Lower leg skin (tissue), 4 donors: ENCODE data around the gene MED20. TPM values are rescaled to one million over a fixed set of nuclear protein-coding genes. Genes with fewer than 3 reads are reported as not detected.

Experiments
- DNase-seq, 2 donors: peaks; one replicate each; pipeline ENCODE4 v3.0.0-alpha.2; 2019; ENCODE audit warnings: low spot score in 2 of 2
- H3K4me3 ChIP-seq: fragments of 200-600 bp; sonication (generic); 2 replicates; pipeline ENCODE4 v1.5.1; 2017; ENCODE audit warnings: mild to moderate bottlenecking, low read depth; ENCODE audit not compliant: poor library complexity, severe bottlenecking
- CTCF ChIP-seq, 3 donors: fragments of 450-650 bp; IDR thresholded peaks; one replicate each; pipeline ENCODE4 v1.5.1; 2016; ENCODE audit warnings: antibody characterized with exemption in 3 of 3, mild to moderate bottlenecking in 3 of 3, moderate library complexity in 2 of 3
- POLR2A ChIP-seq, 2 donors: fragments of 450-650 bp; IDR thresholded peaks; one replicate each; pipeline ENCODE4 v1.6.1; 2016 to 2017; ENCODE audit warnings: antibody characterized with exemption in 2 of 2, mild to moderate bottlenecking in 1 of 2, moderate library complexity in 1 of 2
- WGBS, 2 donors: methylation state at CpG; one replicate each; pipeline ENCODE4 v1.1.5; 2018; 5-methylcytosine and 5-hydroxymethylcytosine counted together
- intact Hi-C: fragments of 100-400 bp; cut with DNase I; formaldehyde crosslinking; loops from one replicate; pipeline ENCODE4 v1.15.0; 2023; ENCODE audit warnings: low total_unique reads
- total RNA-seq, 4 donors: library from RNA; depleted of rRNA; stranded (reverse); fragments of >200 nt; gene quantifications; one replicate each; pipeline ENCODE4 v1.1.0, GENCODE V29; 2016

The MED20 gene, protein sequence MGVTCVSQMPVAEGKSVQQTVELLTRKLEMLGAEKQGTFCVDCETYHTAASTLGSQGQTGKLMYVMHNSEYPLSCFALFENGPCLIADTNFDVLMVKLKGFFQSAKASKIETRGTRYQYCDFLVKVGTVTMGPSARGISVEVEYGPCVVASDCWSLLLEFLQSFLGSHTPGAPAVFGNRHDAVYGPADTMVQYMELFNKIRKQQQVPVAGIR
- total RNA-seq = 10 to 100 TPM in 2 of 4 donors, 1 to 10 TPM in 2; 5.7 to 11.5 (median 9.8) TPM

GRCh38 chr6:41920921-41921711 lies at the start of gene MED20, which contains the start of gene BYSL:
Gene MED20, minus strand, starts transcription at chr6:41921139. Its CDS starts 121 bp downstream, at chr6:41921018.
Gene BYSL, plus strand, starts transcription at chr6:41921499. Its CDS starts 64 bp downstream, at chr6:41921563.
- WGBS, 2 donors = 0 to 1% methylated on average over 49 to 55 of the region's 55 CpGs
- TF ChIP-seq CTCF (IDR thresholded peaks at IDR 0.05) (peak in 1 of 3 donors; percentile 90), POLR2A (IDR thresholded peaks at IDR 0.05) (no peak)
- intact Hi-C loops = loop anchor here (10.0 kb wide), 1 partner anchor 136 kb away; the partner anchor contains the start of genes PRICKLE4 and TOMM6
- peak; percentile 91 to 98 for DNase-seq
- H3K4me3 ChIP-seq = peak within 1 kb of the TSS; percentile 91

GRCh38 chr6:41970436-41970846 lies 49.5 kb upstream of the MED20 start:
- TF ChIP-seq POLR2A (IDR thresholded peaks at IDR 0.05) = no peak
- TF ChIP-seq CTCF (IDR thresholded peaks at IDR 0.05) = no peak
- 51 to 65% methylated on average over 4 of the region's 4 CpGs for WGBS, 2 donors
- intact Hi-C loops = no loop called here
- peak; percentile 32 to 53 for DNase-seq
- H3K4me3 ChIP-seq = no peak overlapping the region

GRCh38 chr6:41967312-41968287 lies 46.7 kb upstream of the MED20 start:
- DNase-seq = peak in 1 of 2 donors; percentile 20
- TF ChIP-seq CTCF (IDR thresholded peaks at IDR 0.05) (no peak), POLR2A (IDR thresholded peaks at IDR 0.05) (no peak)
- no peak overlapping the region for H3K4me3 ChIP-seq
- intact Hi-C loops = no loop called here
- WGBS, 2 donors = 81 to 87% methylated on average over 7 of the region's 7 CpGs

- TF ChIP-seq POLR2A (IDR thresholded peaks at IDR 0.05) (no peak), CTCF (IDR thresholded peaks at IDR 0.05) (no peak)
- DNase-seq = no peak
- WGBS, 2 donors = 75 to 82% methylated on average over 4 of the region's 4 CpGs
- intact Hi-C loops = no loop called here
- no peak overlapping the region for H3K4me3 ChIP-seq
Measured at GRCh38 chr6:41966961-41967311, 46.0 kb upstream of the MED20 start.

- peak in 1 of 2 donors; percentile 20 for DNase-seq
- no peak for TF ChIP-seq CTCF (IDR thresholded peaks at IDR 0.05)
- TF ChIP-seq POLR2A (IDR thresholded peaks at IDR 0.05) = no peak
Measured at GRCh38 chr6:41966214-41966920, 45.4 kb upstream of the MED20 start.

More at GRCh38 chr6:41966214-41966920, 45.4 kb upstream of the MED20 start:
- WGBS, 2 donors = 71 to 92% methylated on average over 4 to 5 of the region's 5 CpGs
- intact Hi-C loops = no loop called here
- no peak overlapping the region for H3K4me3 ChIP-seq
